A549 (cell line): ENCODE results near the gene HOXA11. TPM values are rescaled to one million over a fixed set of nuclear protein-coding genes. Genes with fewer than 3 reads are reported as not detected.
A peak's percentile ranks its signal among the peaks of the same experiment; 100 is the strongest.

Source experiments
- ATAC-seq, 2 experiments: fragments of 200-7000 bp in 1 of 2; fragments of >200 bp in 1 of 2; cut with Nextera tagmentation in 1 of 2; cut with Tn5 transposase in 1 of 2; 3 replicates each; pipeline versions ENCODE4 v1.8.0 to v1.9.1; 2018 to 2020; ENCODE audit warnings: mild to moderate bottlenecking in 1 of 2, moderate library complexity in 1 of 2
- CTCF ChIA-PET: fragments of 300-600 bp; sonication (Branson Sonifier 250); formaldehyde crosslinking; extraction: SDS; loops from one replicate; lab custom pipeline; 2021; ENCODE audit warnings: antibody characterized with exemption, inconsistent platforms; lab: Yijun Ruan, JAX
- POLR2A ChIA-PET: fragments of 350-600 bp; formaldehyde crosslinking; extraction: SDS; loops from one replicate; lab custom pipeline; 2021; ENCODE audit warnings: antibody characterized with exemption, inconsistent platforms; lab: Yijun Ruan, JAX
- DNase-seq, 2 experiments: peaks; one replicate each; pipeline versions ENCODE4 v3.0.0 to v3.0.0-alpha.2; 2011 to 2016; ENCODE audit warnings: low read depth in 1 of 2, low spot score in 1 of 2
- FAIRE-seq: peaks from 2 replicates; lab custom pipeline; 2011; peaks lifted over from hg19 to GRCh38; lab: Jason Lieb, UNC
- H3K27ac ChIP-seq, 2 experiments: fragments of >200 bp; sonication (Bioruptor Twin); formaldehyde crosslinking; 3 replicates each; pipeline ENCODE4 v1.5.1; 2016 to 2017
- H3K4me1 ChIP-seq: fragments of >200 bp; sonication (Bioruptor Twin); formaldehyde crosslinking; 3 replicates; pipeline ENCODE4 v1.6.1; 2016
- H3K4me2 ChIP-seq: fragments of >200 bp; sonication (Bioruptor Twin); formaldehyde crosslinking; 3 replicates; pipeline ENCODE4 v1.6.1; 2016
- H3K4me3 ChIP-seq: fragments of >200 bp; sonication (Bioruptor Twin); formaldehyde crosslinking; 3 replicates; pipeline ENCODE4 v1.5.1; 2016
- H3K9me3 ChIP-seq: fragments of >200 bp; sonication (Bioruptor Twin); formaldehyde crosslinking; 3 replicates; pipeline ENCODE4 v1.6.1; 2016
- BHLHE40 ChIP-seq: IDR thresholded peaks from 2 replicates; pipeline ENCODE4 v1.6.1; 2012; ENCODE audit warnings: low read depth, low read length, inconsistent platforms
- CBX2 ChIP-seq: fragments of 200-600 bp; sonication (generic); IDR thresholded peaks from 2 replicates; pipeline ENCODE4 v1.6.1; 2016; ENCODE audit warnings: low read depth, mild to moderate bottlenecking, borderline replicate concordance
- CBX8 ChIP-seq: fragments of 200-600 bp; sonication (generic); IDR thresholded peaks from 2 replicates; pipeline ENCODE4 v1.6.1; 2016
- CEBPB ChIP-seq, 2 experiments: fragments of >200 bp in 1 of 2; sonication (Bioruptor Twin) in 1 of 2; formaldehyde crosslinking in 1 of 2; IDR thresholded peaks; 2 replicates each; pipeline ENCODE4 v1.6.1; 2012 to 2016
- ESRRA ChIP-seq: fragments of 150-350 bp; IDR thresholded peaks from 2 replicates; pipeline ENCODE4 v1.6.1; 2014; ENCODE audit warnings: mild to moderate bottlenecking, low read length, borderline replicate concordance
- FOSL2 ChIP-seq, 2 experiments: fragments of 450-650 bp in 1 of 2; fragments of >200 bp in 1 of 2; sonication (Bioruptor Twin) in 1 of 2; formaldehyde crosslinking; IDR thresholded peaks; 2 replicates each; pipeline versions ENCODE4 v1.5.0 to v1.6.1; 2016 to 2020; ENCODE audit warnings: mild to moderate bottlenecking in 1 of 2, moderate library complexity in 1 of 2
- FOXS1 ChIP-seq: fragments of 250-450 bp; sonication (Bioruptor Pico); IDR thresholded peaks from 2 replicates; pipeline ENCODE4 v1.5.0; 2020; ENCODE audit warnings: mild to moderate bottlenecking, moderate library complexity
- GATA3 ChIP-seq: IDR thresholded peaks from 2 replicates; pipeline ENCODE4 v1.6.1; 2012; ENCODE audit warnings: borderline replicate concordance
- HOXB5 ChIP-seq: fragments of 250-450 bp; sonication (Bioruptor Pico); IDR thresholded peaks from 2 replicates; pipeline ENCODE4 v1.5.0; 2020; ENCODE audit warnings: mild to moderate bottlenecking, moderate library complexity
- KDM1A ChIP-seq: fragments of 200-600 bp; sonication (generic); IDR thresholded peaks from 2 replicates; pipeline ENCODE4 v1.6.1; 2016; ENCODE audit warnings: low read depth, mild to moderate bottlenecking
- MYC ChIP-seq: IDR thresholded peaks from 2 replicates; pipeline ENCODE4 v1.6.1; 2012; ENCODE audit warnings: mild to moderate bottlenecking, inconsistent platforms, low read length, improper control_type of control experiment, borderline replicate concordance
- NPAS2 ChIP-seq: fragments of 250-450 bp; sonication (Bioruptor Pico); IDR thresholded peaks from 2 replicates; pipeline ENCODE4 v1.8.0; 2022; ENCODE audit warnings: mild to moderate bottlenecking, moderate library complexity, borderline replicate concordance
- PHF8 ChIP-seq: fragments of 200-600 bp; sonication (generic); IDR thresholded peaks from 2 replicates; pipeline ENCODE4 v1.6.1; 2016; ENCODE audit warnings: low read depth, mild to moderate bottlenecking, antibody characterized with exemption, moderate library complexity, borderline replicate concordance
- RAD21 ChIP-seq, 2 experiments: fragments of >200 bp in 1 of 2; sonication (Bioruptor Twin) in 1 of 2; formaldehyde crosslinking in 1 of 2; IDR thresholded peaks in 1 of 2; conservative IDR thresholded peaks in 1 of 2; 2 replicates in 1 of 2; 3 replicates in 1 of 2; pipeline ENCODE4 v1.6.1; 2012 to 2018; ENCODE audit warnings: inconsistent platforms in 1 of 2
- RCOR1 ChIP-seq: fragments of 150-350 bp; IDR thresholded peaks from 2 replicates; pipeline ENCODE4 v1.6.1; 2014; ENCODE audit warnings: antibody characterized with exemption, low read length, low read depth
- RNF2 ChIP-seq: fragments of 200-600 bp; sonication (generic); IDR thresholded peaks from 2 replicates; pipeline ENCODE4 v1.6.1; 2016; ENCODE audit warnings: low read depth, mild to moderate bottlenecking, antibody characterized with exemption, moderate library complexity, borderline replicate concordance
- TFCP2L1 ChIP-seq: fragments of 250-450 bp; sonication (Bioruptor Pico); IDR thresholded peaks from 2 replicates; pipeline ENCODE4 v1.5.0; 2021; ENCODE audit warnings: mild to moderate bottlenecking
- ZC3H11A ChIP-seq: fragments of 450-650 bp; IDR thresholded peaks from 2 replicates; pipeline ENCODE4 v1.6.1; 2014; ENCODE audit warnings: antibody characterized with exemption, mild to moderate bottlenecking
- WGBS: methylation state at CpG from one replicate; pipeline ENCODE4 v1.1.6; 2017; ENCODE audit errors: missing lambda C conversion rate; 5-methylcytosine and 5-hydroxymethylcytosine counted together
- polyA plus RNA-seq, 4 experiments: library from polyadenylated mRNA; depleted of rRNA in 3 of 4; stranded (reverse); fragments of >200 nt; fragmentation: RNase III in 1 of 4; extraction: RNeasy Plus Mini Kit Qiagen cat#74134 plus additional on column Dnase treatment in 1 of 4; gene quantifications; 2 replicates in 3 of 4; 3 replicates in 1 of 4; pipeline ENCODE4 v1.2.3, GENCODE V29; 2011 to 2017
- small RNA-seq, 6 experiments: library from RNA; depleted of rRNA; stranded (forward); fragments of <200 nt; gene quantifications; one replicate each; pipeline ENCODE3, GENCODE V24; 2012
- TF ChIP-seq, protein P1 (sequence below): fragments of >200 bp; sonication (Bioruptor Twin); formaldehyde crosslinking; IDR thresholded peaks from 2 replicates; pipeline ENCODE4 v1.6.1; 2016
- TF ChIP-seq, protein P2 (sequence below): IDR thresholded peaks from 2 replicates; pipeline ENCODE4 v1.6.1; 2012

HOXA11 gene
- polyA plus RNA-seq, 2 of the 4 experiments (the other 2 are of a cell fraction) = 0.68 to 0.84 TPM

DNA sequence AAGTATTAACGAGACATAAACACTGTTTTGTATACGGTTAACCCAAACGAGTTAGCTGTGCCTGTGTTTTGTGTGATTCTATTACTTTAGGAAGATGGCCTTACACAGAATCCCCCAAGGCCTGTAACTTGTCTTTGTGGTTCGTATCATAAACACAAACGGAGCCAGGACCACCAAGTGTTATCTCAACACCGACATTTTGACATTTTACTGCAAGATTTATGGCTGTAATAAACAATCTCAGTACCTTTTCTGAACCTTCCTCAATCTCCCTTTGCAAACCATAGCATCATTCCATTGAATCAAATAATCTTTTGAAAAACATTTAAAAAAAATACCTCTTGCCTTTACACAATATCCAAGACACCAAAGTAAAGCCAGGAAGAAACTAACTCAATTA lies 52.1 kb downstream of the HOXA11 start:
- ChIA-PET CTCF (interaction anchor here (1.3 to 3.8 kb wide), 2 partner anchors 10 to 27 kb away, joined by 4 to 22 read pairs; partner anchors contain the start of gene HOXA5), POLR2A (no interaction called here)
- FAIRE-seq = no peak
- no peak for DNase-seq
- ATAC-seq = no peak
- 77% methylated on average over 6 of the region's 6 CpGs for WGBS
- H3K27ac ChIP-seq = no peak overlapping the region
- H3K9me3 ChIP-seq = no peaks in the 10 kb centered on the region
- H3K4me1 ChIP-seq = peaks cover 50% of the 10 kb centered on the region
- TF ChIP-seq BHLHE40 = no peak
- no peak overlapping the region for H3K4me3 ChIP-seq
- no peak overlapping the region for H3K4me2 ChIP-seq

DNA sequence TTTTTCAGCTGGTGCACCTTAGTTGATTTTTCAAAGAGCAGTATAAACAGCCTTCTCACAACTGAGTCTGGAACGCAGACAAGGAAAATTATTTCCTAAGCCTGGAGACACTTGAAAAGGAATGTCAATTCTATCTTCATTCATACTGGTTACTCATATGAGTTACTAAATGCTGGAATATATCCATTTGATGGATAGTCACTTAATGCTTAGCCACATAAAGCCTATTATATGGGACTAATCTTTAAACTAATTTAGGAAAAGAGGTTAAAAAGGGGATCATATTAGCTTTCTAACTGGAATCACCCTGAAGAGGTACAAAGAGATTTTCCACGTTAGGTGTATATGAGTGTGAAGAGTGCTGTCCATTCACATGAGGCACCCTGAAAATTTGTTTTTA lies 52.8 kb downstream of the HOXA11 start:
- Histone ChIP-seq H3K27ac (no peak overlapping the region), H3K4me3 (no peak overlapping the region), H3K4me1 (peaks cover 42% of the 10 kb centered on the region), H3K9me3 (no peaks in the 10 kb centered on the region), H3K4me2 (no peak overlapping the region)
- WGBS = 75% methylated on average over 2 of the region's 2 CpGs
- POLR2A ChIA-PET = interaction anchor here (1.1 to 2.2 kb wide), 2 partner anchors 17 to 18 kb away, joined by 5 to 13 read pairs; no protein-coding TSS in a partner anchor
- CTCF ChIA-PET = interaction anchor here (0.9 to 3.8 kb wide), 9 partner anchors 10 to 446 kb away, joined by 3 to 22 read pairs (median 4); partner anchors contain the start of gene HOXA5
- FAIRE-seq = no peak
- DNase-seq = no peak
- ATAC-seq = no peak
- TF ChIP-seq, protein P1, sequence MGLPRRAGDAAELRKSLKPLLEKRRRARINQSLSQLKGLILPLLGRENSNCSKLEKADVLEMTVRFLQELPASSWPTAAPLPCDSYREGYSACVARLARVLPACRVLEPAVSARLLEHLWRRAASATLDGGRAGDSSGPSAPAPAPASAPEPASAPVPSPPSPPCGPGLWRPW = no peak
- no peak for TF ChIP-seq ESRRA
- TF ChIP-seq BHLHE40 = no peak
- TF ChIP-seq PHF8 = no peak
- no peak for TF ChIP-seq KDM1A
- TF ChIP-seq CBX2 = no peak
- TF ChIP-seq, protein P2, sequence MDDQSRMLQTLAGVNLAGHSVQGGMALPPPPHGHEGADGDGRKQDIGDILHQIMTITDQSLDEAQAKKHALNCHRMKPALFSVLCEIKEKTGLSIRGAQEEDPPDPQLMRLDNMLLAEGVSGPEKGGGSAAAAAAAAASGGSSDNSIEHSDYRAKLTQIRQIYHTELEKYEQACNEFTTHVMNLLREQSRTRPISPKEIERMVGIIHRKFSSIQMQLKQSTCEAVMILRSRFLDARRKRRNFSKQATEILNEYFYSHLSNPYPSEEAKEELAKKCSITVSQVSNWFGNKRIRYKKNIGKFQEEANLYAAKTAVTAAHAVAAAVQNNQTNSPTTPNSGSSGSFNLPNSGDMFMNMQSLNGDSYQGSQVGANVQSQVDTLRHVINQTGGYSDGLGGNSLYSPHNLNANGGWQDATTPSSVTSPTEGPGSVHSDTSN = no peak
- no peak for TF ChIP-seq FOXS1 (CRISPR knock-in tag)
- no peak for TF ChIP-seq RAD21 (conservative IDR thresholded peaks at IDR 0.05 in 1 of 2, IDR thresholded peaks at IDR 0.05 in 1 of 2)

DNA sequence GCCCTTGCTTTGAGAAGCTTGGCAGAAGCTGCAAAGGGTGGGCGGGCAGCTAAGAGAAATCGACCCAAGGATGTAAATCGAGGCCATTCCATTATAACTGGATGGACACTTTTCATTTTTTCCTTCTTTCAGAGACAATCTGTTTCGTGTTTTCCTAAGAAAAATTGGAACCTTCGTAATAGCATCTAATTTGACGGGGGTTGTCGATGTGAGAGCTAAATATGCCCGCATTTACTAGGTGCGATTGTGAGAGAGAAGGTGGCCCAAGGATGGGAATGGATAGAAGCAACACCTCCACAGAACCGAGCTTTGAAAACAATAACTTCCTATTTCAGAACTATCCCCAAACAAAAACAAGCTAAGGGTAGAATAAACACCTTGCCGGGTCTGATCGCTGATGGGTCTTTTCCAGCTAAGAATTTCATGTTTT lies 53.6 kb downstream of the HOXA11 start:
- FAIRE-seq = no peak
- no peak for DNase-seq
- Histone ChIP-seq H3K4me2 (peak overlapping the region; percentile 59), H3K9me3 (no peaks in the 10 kb centered on the region), H3K27ac (peak overlapping the region; percentile 74 to 95), H3K4me1 (peaks cover 35% of the 10 kb centered on the region), H3K4me3 (peak overlapping the region; percentile 54)
- ChIA-PET CTCF (interaction anchor here (0.6 to 3.8 kb wide), 12 partner anchors 9 to 452 kb away, joined by 3 to 22 read pairs (median 4); partner anchors contain the start of gene HOXA5), POLR2A (interaction anchor here (1.1 to 2.2 kb wide), 6 partner anchors 9 to 267 kb away, joined by 3 to 13 read pairs (median 6); partner anchors contain the start of gene SKAP2)
- TF ChIP-seq GATA3 = no peak
- no peak for TF ChIP-seq BHLHE40
- TF ChIP-seq CEBPB (IDR thresholded peaks at IDR 0.05) = no peak
- TF ChIP-seq HOXB5 (CRISPR knock-in tag) = no peak
- no peak for TF ChIP-seq TFCP2L1 (CRISPR knock-in tag)
- no peak for TF ChIP-seq CBX8
- TF ChIP-seq RNF2 = no peak
- no peak for TF ChIP-seq MYC
- TF ChIP-seq ZC3H11A = no peak
- no peak for TF ChIP-seq RCOR1
- no peak for TF ChIP-seq NPAS2 (CRISPR knock-in tag)
- TF ChIP-seq FOSL2 (IDR thresholded peaks at IDR 0.05) = no peak
- TF ChIP-seq FOSL2 (CRISPR knock-in tag; IDR thresholded peaks at IDR 0.05) = no peak
- no peak for TF ChIP-seq CBX2
- WGBS = 78% methylated on average over 12 of the region's 12 CpGs
- ATAC-seq = no peak; a peak in 2 of 6 replicates

Small RNA genes within 50 kb of the gene (small RNA-seq; reads per million reads assigned to genes)
- gene AC004080.5 (0 reads per million in 6 experiments), gene RF02140 (0 reads per million in 6 experiments), gene RF02141 (0 reads per million in 6 experiments)

Other genes starting within 250 kb of the HOXA11 start
- gene HOXA1, start 89.2 kb downstream of the HOXA11 start, polyA plus RNA-seq (2011; rRNA removed) = 4.8 and 5.0 TPM in 2 replicates
- 2.6 to 3.0 TPM (median 2.8 TPM) in 3 replicates for gene HOXA1, start 89.2 kb downstream of the HOXA11 start, polyA plus RNA-seq (2017; fragmentation: RNase III; extraction: RNeasy Plus Mini Kit Qiagen cat#74134 plus additional on column Dnase treatment)
- 2.1 and 2.4 TPM in 2 replicates for gene HOXA2, start 82.5 kb downstream of the HOXA11 start, polyA plus RNA-seq (2011; rRNA removed)
- 1.3 to 1.5 TPM (median 1.4 TPM) in 3 replicates for gene HOXA2, start 82.5 kb downstream of the HOXA11 start, polyA plus RNA-seq (2017; fragmentation: RNase III; extraction: RNeasy Plus Mini Kit Qiagen cat#74134 plus additional on column Dnase treatment)
- 2.6 and 2.8 TPM in 2 replicates for gene HOXA4, start 54.5 kb downstream of the HOXA11 start, polyA plus RNA-seq (2011; rRNA removed)
- gene HOXA4, start 54.5 kb downstream of the HOXA11 start, polyA plus RNA-seq (2017; fragmentation: RNase III; extraction: RNeasy Plus Mini Kit Qiagen cat#74134 plus additional on column Dnase treatment) = 2.1 to 3.0 TPM (median 2.3 TPM) in 3 replicates
- gene HOXA5, start 41.6 kb downstream of the HOXA11 start, polyA plus RNA-seq (2011; rRNA removed) = 6.3 and 6.5 TPM in 2 replicates
- gene HOXA5, start 41.6 kb downstream of the HOXA11 start, polyA plus RNA-seq (2017; fragmentation: RNase III; extraction: RNeasy Plus Mini Kit Qiagen cat#74134 plus additional on column Dnase treatment) = 2.9 to 4.9 TPM (median 4.0 TPM) in 3 replicates
- 0.78 and 0.90 TPM in 2 replicates for gene HOXA6, start 37.5 kb downstream of the HOXA11 start, polyA plus RNA-seq (2011; rRNA removed)
- gene HOXA6, start 37.5 kb downstream of the HOXA11 start, polyA plus RNA-seq (2017; fragmentation: RNase III; extraction: RNeasy Plus Mini Kit Qiagen cat#74134 plus additional on column Dnase treatment) = 1.6 to 2.2 TPM (median 2.1 TPM) in 3 replicates
- 3.3 TPM in 2 replicates for gene HOXA3, start 32.6 kb downstream of the HOXA11 start, polyA plus RNA-seq (2011; rRNA removed)
- gene HOXA3, start 32.6 kb downstream of the HOXA11 start, polyA plus RNA-seq (2017; fragmentation: RNase III; extraction: RNeasy Plus Mini Kit Qiagen cat#74134 plus additional on column Dnase treatment) = 5.8 to 11.4 TPM (median 8.7 TPM) in 3 replicates
- gene HOXA7, start 28.6 kb downstream of the HOXA11 start, polyA plus RNA-seq (2011; rRNA removed) = 3.3 and 4.1 TPM in 2 replicates
- gene HOXA7, start 28.6 kb downstream of the HOXA11 start, polyA plus RNA-seq (2017; fragmentation: RNase III; extraction: RNeasy Plus Mini Kit Qiagen cat#74134 plus additional on column Dnase treatment) = 3.7 to 4.8 TPM (median 4.5 TPM) in 3 replicates
- 1.1 and 1.4 TPM in 2 replicates for gene HOXA9, start 19.7 kb downstream of the HOXA11 start, polyA plus RNA-seq (2011; rRNA removed)
- gene HOXA9, start 19.7 kb downstream of the HOXA11 start, polyA plus RNA-seq (2017; fragmentation: RNase III; extraction: RNeasy Plus Mini Kit Qiagen cat#74134 plus additional on column Dnase treatment) = 1.1 to 1.4 TPM (median 1.3 TPM) in 3 replicates
- 5.7 and 7.7 TPM in 2 replicates for gene HOXA10, start 10.9 kb downstream of the HOXA11 start, polyA plus RNA-seq (2011; rRNA removed)
- 5.0 to 5.7 TPM (median 5.2 TPM) in 3 replicates for gene HOXA10, start 10.9 kb downstream of the HOXA11 start, polyA plus RNA-seq (2017; fragmentation: RNase III; extraction: RNeasy Plus Mini Kit Qiagen cat#74134 plus additional on column Dnase treatment)
- 2.2 TPM in 2 replicates for gene HOXA13, start 14.9 kb upstream of the HOXA11 start, polyA plus RNA-seq (2011; rRNA removed)
- gene HOXA13, start 14.9 kb upstream of the HOXA11 start, polyA plus RNA-seq (2017; fragmentation: RNase III; extraction: RNeasy Plus Mini Kit Qiagen cat#74134 plus additional on column Dnase treatment) = 2.3 to 2.7 TPM (median 2.4 TPM) in 3 replicates
- 0.05 and 0.07 TPM in 2 replicates for gene EVX1, start 57.6 kb upstream of the HOXA11 start, polyA plus RNA-seq (2011; rRNA removed)
- 0.08 to 0.09 TPM in 2 of 3 replicates, not detected in the other for gene EVX1, start 57.6 kb upstream of the HOXA11 start, polyA plus RNA-seq (2017; fragmentation: RNase III; extraction: RNeasy Plus Mini Kit Qiagen cat#74134 plus additional on column Dnase treatment)